Globus pallidus (tissue), 1 donor: ENCODE measurements around the gene ERMARD.

Source experiments
- DNase-seq: peaks from one replicate; pipeline ENCODE4 v3.0.0-alpha.2; 2015; ENCODE audit warnings: low spot score

Gene ERMARD

DNA sequence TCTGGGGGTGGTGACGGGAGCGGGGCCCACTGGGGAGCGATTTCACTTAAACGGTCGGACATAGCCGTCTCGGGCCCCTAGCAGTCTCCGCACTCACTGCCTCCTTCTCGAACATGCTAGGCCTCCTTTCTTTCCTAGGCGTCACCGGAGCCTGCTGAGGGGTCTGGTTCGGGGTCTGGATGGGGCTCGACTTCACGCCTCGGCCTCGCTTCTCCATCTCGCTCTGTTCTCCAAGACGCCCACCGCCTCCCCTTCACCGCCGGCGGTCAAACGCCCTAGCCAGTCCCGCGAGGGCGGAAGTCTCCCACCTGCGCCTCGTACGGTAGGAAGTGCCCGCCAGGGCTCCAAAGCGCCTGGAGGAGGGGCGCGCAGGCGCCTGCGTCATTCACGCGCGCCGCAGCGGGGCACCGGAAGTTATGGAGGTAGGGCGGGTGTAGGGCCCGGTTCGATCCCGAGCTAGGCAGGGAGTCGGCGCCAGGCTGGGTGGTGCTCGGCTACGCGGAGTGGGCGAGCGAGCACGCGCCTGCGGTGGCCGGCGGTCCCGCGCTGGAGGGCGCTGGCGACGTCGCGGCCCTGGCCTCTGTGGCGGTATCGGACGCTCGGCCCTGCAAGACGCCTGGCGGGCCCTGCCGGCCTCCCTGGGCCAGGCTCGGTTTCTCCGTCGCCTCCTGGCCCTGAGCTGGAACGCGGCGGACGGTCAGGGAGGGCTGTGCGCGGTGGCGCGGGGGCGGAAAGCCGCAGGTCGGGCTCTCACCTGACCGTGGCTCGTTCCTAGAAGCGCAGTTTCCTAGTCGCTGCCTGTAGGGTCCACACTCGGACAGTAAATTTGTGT is at the start of gene ERMARD, which contains the start of gene DYNLT2:
Gene ERMARD, plus strand, starts transcription at position 381 of the 832 bp plus-strand sequence. Its CDS starts 36 bp downstream, at position 417.
Gene DYNLT2, minus strand, starts transcription at position 331 of the 832 bp plus-strand sequence. Its CDS starts 114 bp downstream, at position 217.
- peak; percentile 89 for DNase-seq

DNA sequence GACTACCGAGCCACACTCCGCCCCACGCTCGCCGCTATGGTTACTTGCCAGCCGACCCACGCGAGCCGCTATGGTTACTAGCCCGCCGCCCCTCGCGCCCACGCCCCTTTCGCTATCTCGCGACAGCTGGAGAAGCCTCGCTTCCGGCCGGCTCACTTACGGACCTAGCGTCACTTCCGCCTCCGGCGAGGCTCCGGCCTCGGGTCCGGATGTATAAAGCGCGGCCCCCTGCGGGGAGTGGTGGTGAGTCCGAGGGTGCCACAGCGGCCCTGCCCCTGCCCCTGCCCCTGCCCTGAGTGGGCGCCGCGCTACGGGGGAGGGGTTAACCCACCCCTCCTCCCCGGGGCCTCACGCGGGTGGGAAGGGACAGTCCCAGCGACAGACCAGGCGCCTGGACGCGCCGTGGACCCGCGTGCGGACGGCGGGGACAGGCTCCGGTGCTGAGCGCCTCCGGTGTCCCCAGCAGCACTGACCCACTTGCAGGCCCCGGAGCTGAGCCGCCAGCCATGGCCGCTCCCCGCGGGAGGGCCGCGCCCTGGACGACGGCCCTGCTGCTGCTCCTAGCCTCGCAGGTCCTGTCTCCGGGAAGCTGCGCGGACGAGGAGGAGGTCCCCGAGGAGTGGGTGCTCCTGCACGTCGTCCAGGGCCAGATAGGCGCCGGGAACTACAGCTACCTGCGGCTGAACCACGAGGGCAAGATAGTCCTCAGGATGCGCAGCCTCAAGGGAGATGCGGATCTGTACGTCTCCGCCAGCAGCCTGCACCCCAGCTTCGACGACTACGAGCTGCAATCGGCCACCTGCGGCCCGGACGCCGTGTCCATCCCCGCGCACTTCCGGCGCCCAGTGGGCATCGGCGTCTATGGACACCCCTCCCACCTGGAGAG is 49.2 kb upstream of the ERMARD start, which contains the start of the genes C6orf120 and WDR27:
Gene C6orf120, plus strand, starts transcription at position 173 of the 886 bp plus-strand sequence. Its CDS starts 334 bp downstream, at position 507.
Gene WDR27, minus strand, starts transcription at position 76 of the 886 bp plus-strand sequence. CDS start 13,024 bp downstream, outside the sequence.
- peak; percentile 92 for DNase-seq

DNA sequence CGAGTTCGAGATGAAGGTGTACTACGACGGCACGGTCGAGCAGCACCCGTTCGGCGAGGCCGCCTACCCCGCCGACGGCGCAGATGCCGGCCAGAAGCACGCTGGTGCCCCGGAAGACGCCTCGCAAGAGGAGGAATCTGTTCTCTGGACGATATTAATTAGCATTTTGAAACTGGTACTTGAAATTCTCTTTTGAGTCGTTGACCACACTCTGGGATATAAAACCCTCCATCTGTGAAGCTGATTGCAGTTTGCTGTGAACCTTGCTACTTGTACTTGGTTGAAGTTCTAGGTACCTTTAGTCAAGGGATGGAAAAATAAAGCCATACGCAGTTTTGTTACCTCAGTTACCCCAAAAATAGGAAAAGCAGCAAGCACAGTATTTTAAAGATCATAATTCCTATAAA is 48.6 kb upstream of the ERMARD start:
- DNase-seq, result no peak

DNA sequence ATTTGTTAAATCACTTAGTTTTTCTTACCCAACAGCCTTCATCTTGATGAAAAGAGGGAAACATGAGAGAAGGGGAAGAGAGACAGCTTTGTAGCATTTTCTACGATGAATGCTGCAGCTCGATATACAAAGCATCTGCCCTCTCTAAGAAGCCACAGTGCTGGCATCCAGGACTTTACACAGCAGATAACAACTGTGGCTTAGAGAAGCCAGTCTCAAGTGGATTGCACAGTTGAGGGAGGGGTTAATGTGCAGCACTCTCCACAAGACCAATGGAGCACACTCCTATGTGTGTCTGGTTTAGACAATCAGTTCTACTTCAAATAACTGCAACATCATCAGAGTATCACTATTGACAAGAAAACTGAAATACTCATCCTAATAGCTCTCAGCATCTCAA is 43.6 kb upstream of the ERMARD start:
- no peak for DNase-seq

DNA sequence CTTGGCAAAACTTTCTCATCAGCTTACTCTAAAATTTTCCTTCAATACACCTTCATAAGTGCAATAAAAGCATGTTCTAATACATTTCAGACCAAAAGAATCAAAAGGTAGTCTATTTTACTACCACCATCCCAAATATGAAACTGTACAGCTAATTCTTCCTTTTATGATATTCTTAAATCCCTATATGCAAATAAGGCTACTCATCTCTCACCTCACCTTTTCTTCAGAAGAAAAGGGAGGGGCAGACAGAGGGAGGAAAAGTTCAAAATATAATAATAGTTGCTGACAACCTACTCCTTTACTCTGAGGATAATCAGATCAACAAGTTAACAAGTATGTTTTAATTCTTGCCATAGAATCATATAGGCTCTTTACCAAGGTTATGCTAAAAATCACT is 42.1 kb upstream of the ERMARD start:
- no peak for DNase-seq

DNA sequence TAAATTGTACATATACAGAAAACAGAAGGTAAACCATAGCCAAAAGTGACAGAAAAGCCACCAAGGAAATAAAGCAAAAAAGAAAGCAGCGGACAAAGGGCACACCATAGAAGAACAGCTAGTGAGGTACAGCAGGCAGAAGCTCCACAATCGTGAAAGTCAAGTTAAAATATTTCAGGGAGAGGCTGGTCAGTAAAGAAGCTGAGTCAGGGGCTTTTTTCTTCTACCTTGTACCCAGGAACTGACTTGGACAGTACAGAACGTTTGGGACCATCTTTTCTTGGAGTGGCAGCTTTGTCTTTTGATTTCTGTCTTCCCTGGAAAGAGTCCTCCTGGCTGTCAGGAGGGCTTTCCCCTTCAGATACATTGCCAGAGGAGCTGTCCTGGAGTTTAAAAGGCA is 41.4 kb upstream of the ERMARD start:
- DNase-seq, result no peak

DNA sequence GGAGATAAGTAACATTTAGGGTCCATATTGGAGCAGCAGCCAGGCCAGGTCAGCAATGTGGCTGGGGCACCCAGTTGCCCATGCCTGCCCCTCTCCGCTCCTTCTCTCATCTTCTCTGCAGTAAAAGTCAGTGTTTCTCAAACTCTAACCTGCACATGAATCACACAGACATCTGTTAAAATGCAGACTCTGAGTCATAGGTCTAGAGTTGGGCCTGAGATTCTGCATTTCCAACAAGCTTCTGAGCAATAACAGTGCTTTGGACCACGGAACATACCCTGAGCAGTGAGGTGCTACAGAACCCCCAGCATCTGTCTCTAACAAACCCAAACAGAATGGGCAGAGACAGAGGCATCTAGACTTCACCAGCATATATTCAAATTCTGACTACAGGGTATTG is 37.2 kb upstream of the ERMARD start:
- DNase-seq, result no peak

DNA sequence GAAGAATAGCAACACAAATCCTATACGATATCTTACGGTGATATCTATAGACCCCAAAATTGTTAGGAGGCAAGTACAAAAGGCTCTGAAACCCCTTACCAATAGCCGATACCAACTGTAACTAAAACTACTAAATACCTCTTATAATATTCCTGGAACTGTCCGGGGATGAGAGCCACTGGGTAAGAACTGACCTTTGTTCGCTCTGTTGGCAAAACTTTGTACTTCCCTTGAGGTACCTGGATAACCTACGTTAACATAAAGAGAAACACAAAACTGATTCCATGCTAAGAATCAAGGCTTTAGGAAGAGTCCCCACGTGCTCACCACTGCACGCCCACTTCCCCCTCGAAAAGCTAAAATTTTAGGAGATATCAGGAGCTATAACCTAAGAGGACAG is 36.8 kb upstream of the ERMARD start:
- DNase-seq, result no peak

DNA sequence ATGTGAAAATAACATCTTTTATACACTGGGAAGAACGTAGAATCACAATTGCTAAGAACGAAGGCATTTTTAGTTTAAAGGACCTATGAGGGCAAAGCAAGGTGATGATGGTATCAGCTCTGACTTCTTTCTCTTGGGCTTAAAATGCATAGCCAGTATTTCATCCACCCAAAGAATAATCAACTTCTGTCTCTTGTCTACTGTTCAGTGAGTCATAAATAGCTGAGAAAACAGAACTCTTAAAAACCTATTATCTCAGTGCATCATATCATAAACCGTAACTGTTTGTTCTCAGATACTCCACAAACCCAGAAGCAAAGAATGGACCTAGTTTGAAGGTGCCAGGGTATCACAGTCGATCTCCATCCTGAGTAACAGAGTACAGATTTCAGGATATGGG is 32.3 kb upstream of the ERMARD start:
- no peak for DNase-seq

DNA sequence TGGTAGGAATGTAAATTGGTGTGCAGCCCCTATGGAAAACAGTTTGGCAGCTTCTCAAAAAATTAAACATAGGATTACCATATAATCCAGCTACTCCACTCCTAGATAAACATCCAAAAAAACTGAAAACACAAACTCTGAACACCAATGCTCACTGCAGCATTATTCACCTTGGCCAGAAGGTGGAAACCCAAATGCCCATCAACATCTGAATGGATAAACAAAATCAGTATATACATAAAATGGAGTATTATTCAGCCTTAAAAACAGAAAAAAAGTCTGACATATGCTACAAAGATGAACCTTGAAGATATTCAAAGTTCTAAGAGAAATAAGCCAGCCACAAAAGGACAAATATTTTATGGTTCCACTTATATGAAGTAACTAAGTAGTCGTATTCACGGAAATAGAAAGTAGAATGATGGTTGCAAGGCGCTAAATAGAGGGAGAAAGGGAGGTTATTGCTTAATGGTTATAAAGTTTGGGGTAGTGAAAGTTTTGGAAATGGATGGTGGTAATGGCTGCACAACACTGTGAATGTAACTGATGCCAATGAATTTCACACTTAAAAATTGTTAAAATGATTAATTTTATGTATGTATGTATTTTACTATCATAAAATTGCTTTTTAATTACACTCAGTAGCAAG is 31.1 kb upstream of the ERMARD start:
- DNase-seq, result no peak

DNA sequence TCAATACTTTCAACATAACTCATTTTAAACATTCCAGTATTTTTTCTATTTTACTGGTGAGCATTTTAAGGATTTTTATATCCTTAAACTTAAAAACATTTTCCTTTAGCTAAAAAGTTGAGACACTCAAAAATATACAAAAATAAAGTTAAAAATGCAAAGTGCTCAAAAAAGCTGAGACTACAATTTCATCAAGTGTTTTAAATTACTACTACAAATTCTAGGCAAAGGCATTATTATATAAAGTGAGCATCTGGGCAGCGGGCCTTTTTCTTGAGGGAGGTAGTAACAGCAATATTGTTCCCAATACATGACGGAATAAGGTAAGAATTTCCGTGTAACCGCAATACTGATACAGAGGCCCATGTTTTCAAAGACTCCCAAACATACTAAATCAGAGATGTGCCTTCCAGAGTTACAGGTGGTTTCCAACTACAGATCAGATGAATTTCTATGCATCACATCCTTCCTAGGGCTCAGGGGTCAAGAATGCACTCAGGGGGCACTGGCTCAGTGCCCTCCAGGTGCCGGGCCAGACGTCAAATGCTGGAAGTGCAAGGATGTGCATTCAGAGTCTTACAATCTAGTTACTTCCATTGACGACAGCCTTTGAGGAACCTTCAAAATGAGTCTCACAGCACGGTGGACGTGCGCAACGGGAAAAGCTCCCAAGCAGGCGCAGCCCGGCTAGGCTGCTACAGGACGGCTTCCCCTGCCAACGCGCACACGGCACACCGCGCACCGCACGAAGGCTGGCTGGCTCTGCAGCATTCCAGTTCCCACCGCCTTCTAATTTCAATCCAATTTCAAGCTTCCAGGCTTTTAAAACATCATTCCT is 28.8 kb upstream of the ERMARD start:
- peak; percentile 48 for DNase-seq

DNA sequence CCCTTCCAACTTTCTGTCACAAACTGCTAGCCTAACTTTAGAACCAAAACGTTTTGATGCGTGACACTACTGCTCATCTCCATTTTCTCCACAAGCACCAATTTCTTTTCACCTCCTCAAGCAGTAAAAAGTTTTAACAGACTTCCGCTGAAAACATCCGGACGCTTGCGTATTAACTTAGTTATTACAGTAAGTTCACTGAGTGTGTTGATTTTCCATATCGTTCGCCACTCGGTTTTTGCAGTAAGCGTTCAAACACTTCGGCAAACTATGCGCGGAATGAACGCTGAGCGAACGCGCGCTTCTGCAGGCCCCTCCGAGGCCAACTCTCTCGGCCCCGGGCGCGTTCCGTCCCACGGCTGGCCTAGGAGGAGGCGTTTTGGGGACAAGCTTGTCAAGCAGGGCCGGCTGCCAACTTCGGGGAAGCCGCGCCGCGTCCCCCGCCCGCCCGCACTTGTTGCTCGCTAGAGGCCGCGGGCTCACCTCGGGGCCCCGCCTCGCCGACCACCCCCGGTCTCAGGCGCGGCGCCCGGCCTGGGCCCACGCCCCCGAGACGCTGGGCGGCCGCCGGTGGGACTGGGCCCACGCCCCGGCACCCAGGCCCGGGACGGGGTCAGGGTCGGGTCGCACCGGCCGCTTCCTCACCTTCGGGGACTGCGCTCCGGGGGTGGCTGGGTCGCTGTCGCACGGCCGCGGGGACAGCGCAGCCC is 28.1 kb upstream of the ERMARD start:
- DNase-seq, result peak; percentile 72

DNA sequence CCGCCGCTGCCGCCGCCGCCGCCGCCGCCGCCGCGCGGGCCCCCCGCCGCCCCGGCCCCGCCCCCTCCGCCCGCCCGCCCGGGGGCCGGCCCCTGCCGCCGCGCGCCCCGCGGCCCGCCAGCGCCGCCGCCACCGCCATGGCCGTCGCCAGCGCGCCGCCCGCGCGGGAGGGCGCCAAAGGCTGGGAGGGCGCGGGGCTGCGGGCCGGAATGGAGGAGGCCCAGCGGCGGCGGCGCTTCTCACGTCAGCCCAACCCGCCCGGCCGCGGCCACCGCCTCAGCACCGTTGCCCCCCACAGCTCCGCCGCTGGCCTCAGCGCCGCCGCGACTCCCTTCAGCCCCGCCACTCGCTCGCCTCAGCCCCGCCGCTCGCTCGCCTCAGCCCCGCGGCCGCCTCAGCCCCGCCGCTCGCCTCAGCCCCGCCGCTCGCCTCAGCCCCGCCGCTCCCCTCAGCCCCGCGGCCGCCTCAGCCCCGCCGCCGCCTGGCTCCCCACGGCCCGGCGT is 27.4 kb upstream of the ERMARD start:
- DNase-seq, result peak; percentile 49

DNA sequence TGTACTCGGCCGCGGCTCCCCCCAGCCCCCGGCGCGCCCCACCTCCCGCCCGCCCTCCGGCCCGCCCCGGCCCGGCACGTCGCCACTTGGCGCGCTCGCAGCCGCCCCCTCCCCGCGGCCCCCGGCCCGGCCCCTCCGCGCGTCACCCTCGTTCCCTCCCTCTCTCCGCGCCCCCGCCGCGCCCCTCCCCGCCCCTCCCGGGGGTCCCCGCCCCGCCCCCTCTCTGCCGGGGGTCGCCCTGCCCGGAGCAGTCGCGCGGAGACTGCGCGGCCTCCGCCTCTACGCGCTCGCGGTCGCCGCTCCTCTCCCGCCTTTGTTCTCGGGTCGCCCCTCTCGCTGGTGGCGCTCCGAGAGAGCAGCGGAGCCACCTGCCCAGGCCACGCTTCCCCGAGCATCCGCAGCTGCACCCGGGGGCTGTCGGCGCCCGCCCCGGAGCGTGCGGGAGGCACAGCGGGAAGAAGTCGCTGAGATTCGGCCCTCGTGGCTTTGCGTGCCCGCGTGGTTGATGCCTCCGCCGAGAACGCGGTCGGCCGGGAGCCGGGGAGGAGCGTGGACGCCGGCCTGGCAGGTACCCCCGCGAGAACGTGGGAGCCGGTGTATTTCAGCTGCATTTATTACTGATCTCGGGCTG is 26.8 kb upstream of the ERMARD start, which contains the start of gene PHF10:
Gene PHF10, minus strand, starts transcription at position 7 of the 631 bp plus-strand sequence. CDS start 569 bp downstream, outside the sequence.
- DNase-seq, result peak; percentile 49

DNA sequence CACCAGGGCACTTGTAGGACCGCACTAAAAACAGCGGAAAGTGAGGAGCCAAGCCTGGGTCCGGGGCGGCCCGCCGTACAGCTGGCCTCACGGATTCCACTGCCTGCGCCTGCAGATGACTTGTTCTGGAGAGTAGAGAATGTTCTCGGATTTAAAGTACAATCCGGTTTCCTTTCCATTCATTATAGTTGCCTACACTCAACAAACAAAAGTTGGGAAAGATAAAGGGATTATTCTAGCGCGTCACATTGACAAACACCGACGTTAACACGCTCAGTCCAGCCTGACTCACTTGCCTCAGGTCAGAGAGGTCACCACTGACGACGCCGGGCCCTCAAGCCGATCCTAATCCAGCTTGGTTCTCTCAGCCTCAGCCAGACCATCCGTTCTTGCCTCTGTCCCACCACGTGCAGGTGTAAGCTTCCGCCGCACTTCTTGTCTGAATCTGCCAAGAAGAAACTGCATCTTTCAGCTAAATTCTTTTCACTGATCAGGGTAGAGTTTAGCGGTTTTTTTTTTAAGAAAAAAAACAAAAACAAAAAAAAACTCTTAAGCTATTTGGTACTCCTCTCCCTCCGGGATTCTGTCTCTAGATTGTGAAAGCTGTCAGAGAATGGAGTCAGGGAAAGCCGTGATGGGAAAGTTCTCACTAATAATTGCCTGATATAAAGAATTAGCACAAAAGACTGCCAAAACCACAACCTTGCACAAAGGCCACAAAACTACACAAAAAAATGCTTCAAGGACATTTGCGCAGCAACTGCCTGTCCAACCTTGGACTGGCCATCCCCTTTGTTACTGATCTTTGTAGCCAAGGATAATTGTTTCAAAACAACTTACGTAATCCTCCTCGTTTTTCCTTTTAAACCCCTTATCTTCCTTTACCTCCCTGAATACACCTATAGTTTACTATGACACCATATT is 26.0 kb upstream of the ERMARD start:
- peak; percentile 47 for DNase-seq

DNA sequence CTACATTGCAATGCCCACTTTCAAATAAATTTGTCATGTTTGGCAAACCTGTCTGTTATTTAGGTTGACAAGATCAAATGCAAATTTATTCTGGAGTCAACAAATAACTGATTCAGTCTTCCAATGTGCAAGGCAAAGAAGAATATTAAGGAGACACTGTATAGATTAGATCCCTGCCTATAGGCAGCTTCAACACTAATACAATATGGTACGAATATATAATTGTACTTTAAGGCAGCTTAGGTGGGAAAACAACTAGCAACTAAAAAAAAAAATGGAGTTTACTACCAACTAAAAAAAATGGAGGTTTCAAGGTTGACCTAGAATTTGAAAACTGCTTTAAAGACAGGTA is 25.4 kb upstream of the ERMARD start:
- no peak for DNase-seq

DNA sequence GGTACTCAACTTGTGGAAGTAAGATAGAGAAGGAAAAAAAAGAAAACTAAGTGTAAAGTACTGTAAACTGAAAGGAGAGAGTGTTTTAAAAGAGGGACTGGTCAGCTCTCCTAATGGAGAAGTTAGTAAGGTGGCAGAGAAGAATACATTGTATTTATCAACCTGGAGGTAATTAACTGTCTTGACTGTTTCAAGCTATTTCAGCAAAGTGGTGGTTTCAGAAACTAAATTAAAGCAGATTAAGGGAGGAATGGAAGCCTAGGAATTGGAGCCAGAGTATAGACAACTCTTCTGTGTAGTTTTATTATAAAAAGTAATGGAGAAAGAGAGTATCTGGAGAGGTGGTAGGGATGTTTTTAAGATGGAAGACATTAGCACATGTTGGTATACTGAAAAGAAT is 24.5 kb upstream of the ERMARD start:
- DNase-seq, result no peak

DNA sequence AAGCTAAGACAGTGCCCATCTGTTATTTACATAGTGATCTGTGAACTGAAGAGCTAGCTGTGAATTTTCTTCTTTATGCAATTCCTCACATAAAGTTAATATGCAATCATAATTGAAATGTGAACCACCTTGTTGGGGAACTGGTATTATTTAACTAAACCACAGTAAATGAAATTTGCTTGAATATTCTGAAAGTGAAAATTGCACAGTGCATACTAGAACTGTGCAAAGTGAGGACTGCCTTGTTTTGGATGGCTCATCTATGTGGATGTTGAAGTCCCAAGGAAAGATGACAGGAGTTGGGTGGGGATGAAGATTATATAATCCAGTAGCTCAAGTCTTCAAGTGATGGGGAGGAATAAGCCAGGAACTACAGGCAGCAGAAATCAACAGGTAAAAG is 21.5 kb upstream of the ERMARD start:
- no peak for DNase-seq
